HepG2 (cell line): Measurements from ENCODE around the gene TNN.

Source experiments
- HMG20B ChIP-seq: conservative IDR thresholded peaks from 2 replicates; pipeline ENCODE4 v1.6.1; 2016; ENCODE audit warnings: missing genetic modification reagents, missing compliant biosample characterization
- JUN ChIP-seq: sonication (generic); formaldehyde crosslinking; IDR thresholded peaks from 2 replicates; pipeline ENCODE4 v1.4.0; 2020; ENCODE audit warnings: mild to moderate bottlenecking, missing genetic modification reagents
- JUND ChIP-seq: sonication (generic); formaldehyde crosslinking; IDR thresholded peaks from 2 replicates; pipeline ENCODE4 v1.8.0; 2022; ENCODE audit warnings: mild to moderate bottlenecking, missing genetic modification reagents
- KAT8 ChIP-seq: IDR thresholded peaks from 2 replicates; pipeline ENCODE4 v1.6.1; 2016; ENCODE audit warnings: missing genetic modification reagents, missing compliant biosample characterization
- MYNN ChIP-seq: sonication (generic); formaldehyde crosslinking; IDR thresholded peaks from 2 replicates; pipeline ENCODE4 v1.4.0; 2020; ENCODE audit warnings: mild to moderate bottlenecking, low read depth, missing genetic modification reagents
- NR2F6 ChIP-seq, 2 experiments: IDR thresholded peaks; 2 replicates each; pipeline ENCODE4 v1.6.1; 2016; ENCODE audit warnings: antibody characterized with exemption in 1 of 2, mild to moderate bottlenecking in 1 of 2
- RARG ChIP-seq: sonication (generic); formaldehyde crosslinking; IDR thresholded peaks from 2 replicates; pipeline ENCODE4 v1.4.0; 2020; ENCODE audit warnings: low read depth, mild to moderate bottlenecking, missing genetic modification reagents
- ZC3H13 ChIP-seq: sonication (generic); formaldehyde crosslinking; IDR thresholded peaks from 2 replicates; pipeline ENCODE4 v1.8.1; 2023; ENCODE audit warnings: mild to moderate bottlenecking, missing genetic modification reagents, moderate library complexity
- ZNF3 ChIP-seq: IDR thresholded peaks from 2 replicates; pipeline ENCODE4 v1.7.0; 2017; ENCODE audit warnings: inconsistent platforms
- ZNF780A ChIP-seq: sonication (generic); formaldehyde crosslinking; IDR thresholded peaks from 2 replicates; pipeline ENCODE4 v1.8.0; 2022; ENCODE audit warnings: mild to moderate bottlenecking, missing genetic modification reagents, moderate library complexity
- TF ChIP-seq, protein P1 (sequence below): sonication (generic); formaldehyde crosslinking; IDR thresholded peaks from 2 replicates; pipeline ENCODE4 v1.4.0; 2020; ENCODE audit warnings: mild to moderate bottlenecking, missing genetic modification reagents, borderline replicate concordance
- TF ChIP-seq, protein P2 (sequence below): sonication (generic); formaldehyde crosslinking; IDR thresholded peaks from 2 replicates; pipeline ENCODE4 v1.4.0; 2020; ENCODE audit warnings: missing genetic modification reagents
- TF ChIP-seq, protein P3 (sequence below): sonication (generic); formaldehyde crosslinking; IDR thresholded peaks from 2 replicates; pipeline ENCODE4 v1.5.0; 2020; ENCODE audit warnings: mild to moderate bottlenecking, missing genetic modification reagents, moderate library complexity
- TF ChIP-seq, protein P4 (sequence below): sonication (generic); formaldehyde crosslinking; IDR thresholded peaks from 2 replicates; pipeline ENCODE4 v1.4.0; 2020; ENCODE audit warnings: low read depth, missing genetic modification reagents

DNA sequence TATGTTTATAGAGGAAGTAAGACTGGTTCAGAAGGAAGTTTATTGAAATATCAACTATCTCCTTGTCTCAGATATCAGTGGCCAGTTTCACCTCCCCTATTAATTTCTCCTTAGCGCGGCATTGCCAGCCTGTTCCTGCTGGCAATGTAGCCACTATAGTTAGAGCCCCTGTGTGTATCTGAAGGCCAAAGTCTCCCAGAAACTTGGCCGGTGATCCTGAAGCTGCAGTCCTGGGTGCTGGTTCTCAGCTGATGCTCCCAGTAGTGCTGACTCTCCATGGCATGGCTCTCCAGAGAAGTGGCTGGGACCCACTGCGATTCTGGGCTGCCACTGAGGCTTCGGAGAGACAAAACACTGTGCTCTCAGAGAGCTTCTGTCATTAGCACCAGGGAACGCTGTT is 59.9 kb downstream of the TNN start:
- no peak for TF ChIP-seq RARG (CRISPR knock-in tag)
- TF ChIP-seq JUND (CRISPR knock-in tag) = no peak
- TF ChIP-seq, protein P1, sequence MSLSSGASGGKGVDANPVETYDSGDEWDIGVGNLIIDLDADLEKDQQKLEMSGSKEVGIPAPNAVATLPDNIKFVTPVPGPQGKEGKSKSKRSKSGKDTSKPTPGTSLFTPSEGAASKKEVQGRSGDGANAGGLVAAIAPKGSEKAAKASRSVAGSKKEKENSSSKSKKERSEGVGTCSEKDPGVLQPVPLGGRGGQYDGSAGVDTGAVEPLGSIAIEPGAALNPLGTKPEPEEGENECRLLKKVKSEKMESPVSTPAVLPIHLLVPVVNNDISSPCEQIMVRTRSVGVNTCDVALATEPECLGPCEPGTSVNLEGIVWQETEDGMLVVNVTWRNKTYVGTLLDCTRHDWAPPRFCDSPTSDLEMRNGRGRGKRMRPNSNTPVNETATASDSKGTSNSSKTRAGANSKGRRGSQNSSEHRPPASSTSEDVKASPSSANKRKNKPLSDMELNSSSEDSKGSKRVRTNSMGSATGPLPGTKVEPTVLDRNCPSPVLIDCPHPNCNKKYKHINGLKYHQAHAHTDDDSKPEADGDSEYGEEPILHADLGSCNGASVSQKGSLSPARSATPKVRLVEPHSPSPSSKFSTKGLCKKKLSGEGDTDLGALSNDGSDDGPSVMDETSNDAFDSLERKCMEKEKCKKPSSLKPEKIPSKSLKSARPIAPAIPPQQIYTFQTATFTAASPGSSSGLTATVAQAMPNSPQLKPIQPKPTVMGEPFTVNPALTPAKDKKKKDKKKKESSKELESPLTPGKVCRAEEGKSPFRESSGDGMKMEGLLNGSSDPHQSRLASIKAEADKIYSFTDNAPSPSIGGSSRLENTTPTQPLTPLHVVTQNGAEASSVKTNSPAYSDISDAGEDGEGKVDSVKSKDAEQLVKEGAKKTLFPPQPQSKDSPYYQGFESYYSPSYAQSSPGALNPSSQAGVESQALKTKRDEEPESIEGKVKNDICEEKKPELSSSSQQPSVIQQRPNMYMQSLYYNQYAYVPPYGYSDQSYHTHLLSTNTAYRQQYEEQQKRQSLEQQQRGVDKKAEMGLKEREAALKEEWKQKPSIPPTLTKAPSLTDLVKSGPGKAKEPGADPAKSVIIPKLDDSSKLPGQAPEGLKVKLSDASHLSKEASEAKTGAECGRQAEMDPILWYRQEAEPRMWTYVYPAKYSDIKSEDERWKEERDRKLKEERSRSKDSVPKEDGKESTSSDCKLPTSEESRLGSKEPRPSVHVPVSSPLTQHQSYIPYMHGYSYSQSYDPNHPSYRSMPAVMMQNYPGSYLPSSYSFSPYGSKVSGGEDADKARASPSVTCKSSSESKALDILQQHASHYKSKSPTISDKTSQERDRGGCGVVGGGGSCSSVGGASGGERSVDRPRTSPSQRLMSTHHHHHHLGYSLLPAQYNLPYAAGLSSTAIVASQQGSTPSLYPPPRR = no peak
- TF ChIP-seq, protein P2, sequence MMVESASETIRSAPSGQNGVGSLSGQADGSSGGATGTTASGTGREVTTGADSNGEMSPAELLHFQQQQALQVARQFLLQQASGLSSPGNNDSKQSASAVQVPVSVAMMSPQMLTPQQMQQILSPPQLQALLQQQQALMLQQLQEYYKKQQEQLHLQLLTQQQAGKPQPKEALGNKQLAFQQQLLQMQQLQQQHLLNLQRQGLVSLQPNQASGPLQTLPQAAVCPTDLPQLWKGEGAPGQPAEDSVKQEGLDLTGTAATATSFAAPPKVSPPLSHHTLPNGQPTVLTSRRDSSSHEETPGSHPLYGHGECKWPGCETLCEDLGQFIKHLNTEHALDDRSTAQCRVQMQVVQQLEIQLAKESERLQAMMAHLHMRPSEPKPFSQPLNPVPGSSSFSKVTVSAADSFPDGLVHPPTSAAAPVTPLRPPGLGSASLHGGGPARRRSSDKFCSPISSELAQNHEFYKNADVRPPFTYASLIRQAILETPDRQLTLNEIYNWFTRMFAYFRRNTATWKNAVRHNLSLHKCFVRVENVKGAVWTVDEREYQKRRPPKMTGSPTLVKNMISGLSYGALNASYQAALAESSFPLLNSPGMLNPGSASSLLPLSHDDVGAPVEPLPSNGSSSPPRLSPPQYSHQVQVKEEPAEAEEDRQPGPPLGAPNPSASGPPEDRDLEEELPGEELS = no peak
- TF ChIP-seq KAT8 (CRISPR knock-in tag) = no peak
- TF ChIP-seq, protein P3, sequence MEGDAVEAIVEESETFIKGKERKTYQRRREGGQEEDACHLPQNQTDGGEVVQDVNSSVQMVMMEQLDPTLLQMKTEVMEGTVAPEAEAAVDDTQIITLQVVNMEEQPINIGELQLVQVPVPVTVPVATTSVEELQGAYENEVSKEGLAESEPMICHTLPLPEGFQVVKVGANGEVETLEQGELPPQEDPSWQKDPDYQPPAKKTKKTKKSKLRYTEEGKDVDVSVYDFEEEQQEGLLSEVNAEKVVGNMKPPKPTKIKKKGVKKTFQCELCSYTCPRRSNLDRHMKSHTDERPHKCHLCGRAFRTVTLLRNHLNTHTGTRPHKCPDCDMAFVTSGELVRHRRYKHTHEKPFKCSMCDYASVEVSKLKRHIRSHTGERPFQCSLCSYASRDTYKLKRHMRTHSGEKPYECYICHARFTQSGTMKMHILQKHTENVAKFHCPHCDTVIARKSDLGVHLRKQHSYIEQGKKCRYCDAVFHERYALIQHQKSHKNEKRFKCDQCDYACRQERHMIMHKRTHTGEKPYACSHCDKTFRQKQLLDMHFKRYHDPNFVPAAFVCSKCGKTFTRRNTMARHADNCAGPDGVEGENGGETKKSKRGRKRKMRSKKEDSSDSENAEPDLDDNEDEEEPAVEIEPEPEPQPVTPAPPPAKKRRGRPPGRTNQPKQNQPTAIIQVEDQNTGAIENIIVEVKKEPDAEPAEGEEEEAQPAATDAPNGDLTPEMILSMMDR (CRISPR knock-in tag) = no peak
- TF ChIP-seq ZNF780A (CRISPR knock-in tag) = no peak
- TF ChIP-seq MYNN = no peak
- TF ChIP-seq JUN (CRISPR knock-in tag) = no peak
- TF ChIP-seq ZC3H13 (CRISPR knock-in tag) = no peak
- TF ChIP-seq HMG20B (CRISPR knock-in tag) = no peak
- TF ChIP-seq, protein P4, sequence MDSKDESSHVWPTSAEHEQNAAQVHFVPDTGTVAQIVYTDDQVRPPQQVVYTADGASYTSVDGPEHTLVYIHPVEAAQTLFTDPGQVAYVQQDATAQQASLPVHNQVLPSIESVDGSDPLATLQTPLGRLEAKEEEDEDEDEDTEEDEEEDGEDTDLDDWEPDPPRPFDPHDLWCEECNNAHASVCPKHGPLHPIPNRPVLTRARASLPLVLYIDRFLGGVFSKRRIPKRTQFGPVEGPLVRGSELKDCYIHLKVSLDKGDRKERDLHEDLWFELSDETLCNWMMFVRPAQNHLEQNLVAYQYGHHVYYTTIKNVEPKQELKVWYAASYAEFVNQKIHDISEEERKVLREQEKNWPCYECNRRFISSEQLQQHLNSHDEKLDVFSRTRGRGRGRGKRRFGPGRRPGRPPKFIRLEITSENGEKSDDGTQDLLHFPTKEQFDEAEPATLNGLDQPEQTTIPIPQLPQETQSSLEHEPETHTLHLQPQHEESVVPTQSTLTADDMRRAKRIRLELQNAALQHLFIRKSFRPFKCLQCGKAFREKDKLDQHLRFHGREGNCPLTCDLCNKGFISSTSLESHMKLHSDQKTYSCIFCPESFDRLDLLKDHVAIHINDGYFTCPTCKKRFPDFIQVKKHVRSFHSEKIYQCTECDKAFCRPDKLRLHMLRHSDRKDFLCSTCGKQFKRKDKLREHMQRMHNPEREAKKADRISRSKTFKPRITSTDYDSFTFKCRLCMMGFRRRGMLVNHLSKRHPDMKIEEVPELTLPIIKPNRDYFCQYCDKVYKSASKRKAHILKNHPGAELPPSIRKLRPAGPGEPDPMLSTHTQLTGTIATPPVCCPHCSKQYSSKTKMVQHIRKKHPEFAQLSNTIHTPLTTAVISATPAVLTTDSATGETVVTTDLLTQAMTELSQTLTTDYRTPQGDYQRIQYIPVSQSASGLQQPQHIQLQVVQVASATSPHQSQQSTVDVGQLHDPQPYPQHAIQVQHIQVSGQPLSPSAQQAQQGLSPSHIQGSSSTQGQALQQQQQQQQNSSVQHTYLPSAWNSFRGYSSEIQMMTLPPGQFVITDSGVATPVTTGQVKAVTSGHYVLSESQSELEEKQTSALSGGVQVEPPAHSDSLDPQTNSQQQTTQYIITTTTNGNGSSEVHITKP (CRISPR knock-in tag) = no peak
- TF ChIP-seq ZNF3 = no peak
- TF ChIP-seq NR2F6 (IDR thresholded peaks at IDR 0.05) = no peak
- no peak for TF ChIP-seq NR2F6 (CRISPR knock-in tag; IDR thresholded peaks at IDR 0.05)
